IPS-20b (cell line): ENCODE data around the gene TEX51.

Experiments used
- H3K27ac ChIP-seq: one replicate; pipeline ENCODE4 v1.5.1; 2013; ENCODE audit warnings: low read length
- H3K27me3 ChIP-seq: 2 replicates; pipeline ENCODE4 v1.6.1; 2013; ENCODE audit warnings: mild to moderate bottlenecking, low read length, inconsistent platforms; ENCODE audit not compliant: insufficient read depth
- H3K36me3 ChIP-seq: 2 replicates; pipeline ENCODE4 v1.6.1; 2013; ENCODE audit warnings: low read depth, mild to moderate bottlenecking, inconsistent platforms, low read length, moderate library complexity; ENCODE audit not compliant: insufficient read depth
- H3K4me1 ChIP-seq: 2 replicates; pipeline ENCODE4 v1.6.1; 2013; ENCODE audit warnings: mild to moderate bottlenecking, control low read depth, inconsistent platforms, low read length, moderate library complexity; ENCODE audit not compliant: insufficient read depth
- H3K4me3 ChIP-seq: 2 replicates; pipeline ENCODE4 v1.5.1; 2013; ENCODE audit warnings: mild to moderate bottlenecking, low read length, inconsistent platforms
- H3K9ac ChIP-seq: 2 replicates; pipeline ENCODE4 v1.6.1; 2013; ENCODE audit warnings: low read depth, mild to moderate bottlenecking, inconsistent platforms, low read length, moderate library complexity
- H3K9me3 ChIP-seq: 2 replicates; pipeline ENCODE4 v1.6.1; 2013; ENCODE audit warnings: mild to moderate bottlenecking, low read depth, low read length, inconsistent platforms; ENCODE audit not compliant: insufficient read depth

Gene TEX51

GRCh38 chr2:126898636-126899035 lies at the start of gene TEX51:
Gene TEX51 (plus strand): TSS chr2:126898890. CDS start chr2:126898919, 29 bp downstream.
- Histone ChIP-seq H3K27ac (no peak within 1 kb of the TSS), H3K4me3 (no peak within 1 kb of the TSS), H3K27me3 (no peaks in the 10 kb centered on the region), H3K9ac (no peak within 1 kb of the TSS), H3K36me3 (no peaks in the 10 kb centered on the region), H3K4me1 (no peaks in the 10 kb centered on the region), H3K9me3 (no peaks in the 10 kb centered on the region)

GRCh38 chr2:126849054-126849453 lies 49.6 kb upstream of the TEX51 start:
- no peak overlapping the region for H3K9ac ChIP-seq
- H3K4me3 ChIP-seq, result no peak overlapping the region
- H3K36me3 ChIP-seq, result no peaks in the 10 kb centered on the region
- no peaks in the 10 kb centered on the region for H3K4me1 ChIP-seq
- no peak overlapping the region for H3K27ac ChIP-seq
- no peaks in the 10 kb centered on the region for H3K27me3 ChIP-seq
- no peaks in the 10 kb centered on the region for H3K9me3 ChIP-seq

GRCh38 chr2:126849486-126849885 lies 49.2 kb upstream of the TEX51 start:
- H3K27ac ChIP-seq, result no peak overlapping the region
- no peaks in the 10 kb centered on the region for H3K4me1 ChIP-seq
- no peaks in the 10 kb centered on the region for H3K27me3 ChIP-seq
- no peaks in the 10 kb centered on the region for H3K9me3 ChIP-seq
- H3K4me3 ChIP-seq, result no peak overlapping the region
- H3K36me3 ChIP-seq, result no peaks in the 10 kb centered on the region
- no peak overlapping the region for H3K9ac ChIP-seq

- H3K4me1 ChIP-seq, result no peaks in the 10 kb centered on the region
- H3K9me3 ChIP-seq, result no peaks in the 10 kb centered on the region
- H3K27me3 ChIP-seq, result no peaks in the 10 kb centered on the region
- H3K4me3 ChIP-seq, result no peak overlapping the region
- no peak overlapping the region for H3K27ac ChIP-seq
- no peaks in the 10 kb centered on the region for H3K36me3 ChIP-seq
- H3K9ac ChIP-seq, result no peak overlapping the region
Observed at GRCh38 chr2:126849991-126850535, 48.6 kb upstream of the TEX51 start.

- no peaks in the 10 kb centered on the region for H3K4me1 ChIP-seq
- no peak overlapping the region for H3K9ac ChIP-seq
- no peaks in the 10 kb centered on the region for H3K27me3 ChIP-seq
- H3K36me3 ChIP-seq, result no peaks in the 10 kb centered on the region
- H3K4me3 ChIP-seq, result no peak overlapping the region
- no peak overlapping the region for H3K27ac ChIP-seq
- no peaks in the 10 kb centered on the region for H3K9me3 ChIP-seq
Observed at GRCh38 chr2:126850940-126851339, 47.8 kb upstream of the TEX51 start.

- Histone ChIP-seq H3K27ac (no peak overlapping the region), H3K36me3 (no peaks in the 10 kb centered on the region), H3K9ac (no peak overlapping the region), H3K9me3 (no peaks in the 10 kb centered on the region), H3K4me3 (no peak overlapping the region), H3K4me1 (no peaks in the 10 kb centered on the region), H3K27me3 (no peaks in the 10 kb centered on the region)
Observed at GRCh38 chr2:126851756-126852155, 46.9 kb upstream of the TEX51 start.

- H3K4me1 ChIP-seq, result no peaks in the 10 kb centered on the region
- H3K9ac ChIP-seq, result no peak overlapping the region
- no peak overlapping the region for H3K27ac ChIP-seq
- no peaks in the 10 kb centered on the region for H3K27me3 ChIP-seq
- no peaks in the 10 kb centered on the region for H3K9me3 ChIP-seq
- no peaks in the 10 kb centered on the region for H3K36me3 ChIP-seq
- H3K4me3 ChIP-seq, result no peak overlapping the region
Observed at GRCh38 chr2:126852361-126852760, 46.3 kb upstream of the TEX51 start.

- no peak overlapping the region for H3K4me3 ChIP-seq
- no peak overlapping the region for H3K27ac ChIP-seq
- H3K4me1 ChIP-seq, result no peaks in the 10 kb centered on the region
- no peaks in the 10 kb centered on the region for H3K27me3 ChIP-seq
- no peaks in the 10 kb centered on the region for H3K9me3 ChIP-seq
- H3K9ac ChIP-seq, result no peak overlapping the region
- H3K36me3 ChIP-seq, result no peaks in the 10 kb centered on the region
Observed at GRCh38 chr2:126855606-126856005, 43.1 kb upstream of the TEX51 start.

- H3K4me3 ChIP-seq, result no peak overlapping the region
- no peak overlapping the region for H3K9ac ChIP-seq
- H3K9me3 ChIP-seq, result no peaks in the 10 kb centered on the region
- H3K27me3 ChIP-seq, result no peaks in the 10 kb centered on the region
- H3K27ac ChIP-seq, result no peak overlapping the region
- no peaks in the 10 kb centered on the region for H3K4me1 ChIP-seq
- no peaks in the 10 kb centered on the region for H3K36me3 ChIP-seq
Observed at GRCh38 chr2:126856403-126856802, 42.3 kb upstream of the TEX51 start.

GRCh38 chr2:126857502-126857901 lies 41.2 kb upstream of the TEX51 start:
- Histone ChIP-seq H3K27ac (no peak overlapping the region), H3K36me3 (no peaks in the 10 kb centered on the region), H3K4me1 (no peaks in the 10 kb centered on the region), H3K9me3 (no peaks in the 10 kb centered on the region), H3K27me3 (no peaks in the 10 kb centered on the region), H3K9ac (no peak overlapping the region), H3K4me3 (no peak overlapping the region)

- Histone ChIP-seq H3K27ac (no peak overlapping the region), H3K4me1 (no peaks in the 10 kb centered on the region), H3K27me3 (no peaks in the 10 kb centered on the region), H3K4me3 (no peak overlapping the region), H3K36me3 (no peaks in the 10 kb centered on the region), H3K9me3 (no peaks in the 10 kb centered on the region), H3K9ac (no peak overlapping the region)
Observed at GRCh38 chr2:126858013-126858412, 40.7 kb upstream of the TEX51 start.

GRCh38 chr2:126858436-126858835 lies 40.3 kb upstream of the TEX51 start:
- H3K27me3 ChIP-seq, result no peaks in the 10 kb centered on the region
- no peak overlapping the region for H3K4me3 ChIP-seq
- H3K9me3 ChIP-seq, result no peaks in the 10 kb centered on the region
- H3K4me1 ChIP-seq, result no peaks in the 10 kb centered on the region
- no peak overlapping the region for H3K9ac ChIP-seq
- no peaks in the 10 kb centered on the region for H3K36me3 ChIP-seq
- H3K27ac ChIP-seq, result no peak overlapping the region
